Ramos (cell line): ENCODE data around the gene ADAM33.

Experiments
- in situ Hi-C: fragments of 300-500 bp; cut with MboI; formaldehyde crosslinking; loops from one replicate; pipeline ENCODE4 v1.14.3; 2022; ENCODE audit warnings: low sequenced_read_pairs; ENCODE audit not compliant: unreplicated experiment

Gene ADAM33, protein sequence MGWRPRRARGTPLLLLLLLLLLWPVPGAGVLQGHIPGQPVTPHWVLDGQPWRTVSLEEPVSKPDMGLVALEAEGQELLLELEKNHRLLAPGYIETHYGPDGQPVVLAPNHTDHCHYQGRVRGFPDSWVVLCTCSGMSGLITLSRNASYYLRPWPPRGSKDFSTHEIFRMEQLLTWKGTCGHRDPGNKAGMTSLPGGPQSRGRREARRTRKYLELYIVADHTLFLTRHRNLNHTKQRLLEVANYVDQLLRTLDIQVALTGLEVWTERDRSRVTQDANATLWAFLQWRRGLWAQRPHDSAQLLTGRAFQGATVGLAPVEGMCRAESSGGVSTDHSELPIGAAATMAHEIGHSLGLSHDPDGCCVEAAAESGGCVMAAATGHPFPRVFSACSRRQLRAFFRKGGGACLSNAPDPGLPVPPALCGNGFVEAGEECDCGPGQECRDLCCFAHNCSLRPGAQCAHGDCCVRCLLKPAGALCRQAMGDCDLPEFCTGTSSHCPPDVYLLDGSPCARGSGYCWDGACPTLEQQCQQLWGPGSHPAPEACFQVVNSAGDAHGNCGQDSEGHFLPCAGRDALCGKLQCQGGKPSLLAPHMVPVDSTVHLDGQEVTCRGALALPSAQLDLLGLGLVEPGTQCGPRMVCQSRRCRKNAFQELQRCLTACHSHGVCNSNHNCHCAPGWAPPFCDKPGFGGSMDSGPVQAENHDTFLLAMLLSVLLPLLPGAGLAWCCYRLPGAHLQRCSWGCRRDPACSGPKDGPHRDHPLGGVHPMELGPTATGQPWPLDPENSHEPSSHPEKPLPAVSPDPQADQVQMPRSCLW

DNA sequence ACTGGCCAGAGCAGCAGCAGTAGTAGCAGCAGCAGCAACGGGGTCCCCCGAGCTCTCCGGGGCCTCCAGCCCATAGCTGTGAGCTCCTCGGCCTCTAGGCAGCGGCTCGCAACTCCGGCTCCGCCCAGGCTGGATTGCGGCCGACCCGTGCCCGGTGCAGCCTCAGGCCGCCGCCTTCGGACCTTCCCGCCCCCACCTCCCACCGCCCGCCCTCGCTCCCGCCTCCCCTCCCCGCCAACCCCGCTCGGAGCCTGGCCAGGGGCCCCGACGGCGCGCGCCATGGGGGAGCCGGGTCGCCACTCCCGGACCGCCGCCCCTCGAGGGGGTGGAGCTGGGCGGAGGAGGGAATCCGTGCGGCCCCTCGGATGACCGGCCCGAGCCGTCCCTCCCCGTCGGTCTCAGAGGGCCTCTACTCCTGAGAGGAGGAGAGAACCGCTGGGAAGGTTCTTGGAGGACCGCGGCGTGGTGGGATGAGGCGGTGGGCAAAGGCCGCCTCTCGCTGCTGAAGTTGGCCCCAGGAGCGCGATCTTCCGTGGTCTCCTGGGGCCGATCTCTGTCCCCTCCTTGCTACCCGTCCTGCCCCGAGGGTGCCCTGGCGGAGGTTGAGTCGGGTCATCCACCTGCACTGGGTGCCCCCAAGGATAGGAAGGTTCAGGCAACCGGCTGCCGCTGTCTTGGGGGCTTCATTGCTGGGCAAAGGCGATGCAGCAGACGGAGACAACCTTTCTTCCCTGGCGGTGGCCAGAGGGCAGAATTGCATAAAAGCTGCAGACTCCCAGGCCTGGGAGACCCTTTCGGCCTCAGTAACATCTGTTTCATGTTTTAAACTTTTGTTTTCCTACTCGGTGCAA is at the start of gene ADAM33:
Gene ADAM33, minus strand, starts transcription at position 80 of the 851 bp plus-strand sequence. Its CDS starts 6 bp downstream, at position 74.
- in situ Hi-C loops = no loop called here

DNA sequence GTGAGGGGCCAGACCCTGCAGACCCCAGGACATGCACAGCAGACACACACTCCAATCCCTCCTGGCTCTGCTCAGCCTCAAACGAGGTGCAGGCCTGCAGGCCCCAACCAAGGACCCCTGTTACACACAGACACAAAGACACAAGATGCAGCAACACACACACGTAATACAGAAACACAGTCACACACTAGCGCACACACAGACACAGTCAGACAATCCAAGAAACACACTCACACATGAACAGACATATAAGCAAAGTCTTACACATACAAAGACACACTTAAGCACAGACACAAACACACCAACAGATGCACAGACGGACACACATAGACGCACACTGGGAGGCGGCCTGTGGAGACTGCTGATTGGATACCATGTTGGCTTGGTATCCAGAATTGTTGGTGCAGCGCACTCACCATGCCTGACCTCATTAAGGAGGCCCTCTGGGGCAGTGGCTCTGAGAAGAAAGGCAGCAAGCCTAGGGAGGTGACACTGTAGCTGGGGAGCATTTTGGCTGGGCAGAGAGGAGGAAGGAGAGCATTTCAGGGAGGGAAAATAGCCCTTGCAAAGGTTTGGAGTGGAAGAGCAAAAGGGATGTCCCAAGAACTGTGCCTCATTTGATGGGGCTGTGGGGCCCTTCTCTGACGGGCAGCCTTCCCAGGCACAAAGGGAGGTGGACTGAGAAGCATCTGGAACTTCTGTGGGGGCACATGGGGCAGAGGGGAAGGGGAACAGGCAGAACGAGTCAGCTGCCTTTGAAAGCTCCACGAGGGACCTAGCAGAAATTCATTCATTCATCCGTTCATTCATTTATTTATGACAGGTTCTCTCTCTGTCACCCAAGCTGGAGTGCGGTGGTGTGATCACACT is 49.2 kb upstream of the ADAM33 start:
- in situ Hi-C loops = no loop called here

DNA sequence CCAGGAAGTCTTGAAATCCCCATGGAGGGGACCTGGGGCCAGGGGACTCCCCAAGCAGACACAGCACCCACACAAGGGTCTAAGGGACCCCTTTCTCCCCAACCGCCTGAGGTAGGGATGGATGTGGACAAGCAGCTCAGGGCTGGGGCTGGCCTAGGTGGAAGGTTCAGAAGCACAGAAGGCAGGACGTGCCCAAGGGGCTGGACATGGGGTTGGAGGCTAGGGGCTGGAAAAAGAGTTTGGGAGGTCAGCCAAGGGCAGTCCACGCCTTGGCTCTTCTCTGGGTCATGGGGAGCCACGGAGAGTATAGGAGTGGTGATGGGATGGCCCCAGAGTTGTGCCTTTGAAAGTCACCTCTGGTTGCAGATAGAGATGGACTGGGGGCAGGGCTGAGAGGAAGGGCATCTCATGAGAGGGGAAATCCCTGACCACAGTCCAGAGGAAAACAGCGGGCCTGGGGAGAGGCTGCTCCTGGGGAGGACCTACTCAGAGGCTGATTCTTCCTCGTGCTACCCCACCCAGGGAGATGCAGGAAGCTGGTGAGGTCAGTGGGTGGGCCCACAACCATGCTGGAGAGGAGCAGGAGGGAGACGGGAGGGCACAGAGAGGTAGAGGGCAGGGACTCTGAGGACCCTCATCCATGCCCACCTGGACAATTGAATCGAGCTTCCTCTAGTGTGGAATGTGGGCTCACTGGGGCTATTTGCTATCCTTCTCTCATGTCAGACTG is 48.2 kb upstream of the ADAM33 start:
- in situ Hi-C loops = no loop called here

DNA sequence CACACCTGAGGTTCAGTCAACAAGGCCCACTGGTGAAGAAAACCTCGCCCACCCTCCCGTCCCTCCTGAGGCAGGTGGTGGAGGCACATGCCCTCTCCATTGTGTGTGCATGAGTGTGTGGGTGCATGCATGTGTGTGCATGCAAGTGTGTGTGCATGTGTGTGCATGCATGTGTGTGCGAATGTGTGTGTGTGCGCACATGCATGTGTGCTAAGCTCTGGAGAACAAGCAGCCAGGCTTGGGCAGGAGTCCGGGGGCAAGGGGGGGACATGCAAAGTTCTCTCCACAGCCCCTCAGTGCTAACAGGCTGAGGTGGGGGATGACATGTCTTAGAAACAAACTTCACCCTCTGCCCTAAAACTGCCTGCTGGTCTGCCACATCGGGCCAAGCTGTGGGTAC is 47.6 kb upstream of the ADAM33 start:
- in situ Hi-C loops = no loop called here

DNA sequence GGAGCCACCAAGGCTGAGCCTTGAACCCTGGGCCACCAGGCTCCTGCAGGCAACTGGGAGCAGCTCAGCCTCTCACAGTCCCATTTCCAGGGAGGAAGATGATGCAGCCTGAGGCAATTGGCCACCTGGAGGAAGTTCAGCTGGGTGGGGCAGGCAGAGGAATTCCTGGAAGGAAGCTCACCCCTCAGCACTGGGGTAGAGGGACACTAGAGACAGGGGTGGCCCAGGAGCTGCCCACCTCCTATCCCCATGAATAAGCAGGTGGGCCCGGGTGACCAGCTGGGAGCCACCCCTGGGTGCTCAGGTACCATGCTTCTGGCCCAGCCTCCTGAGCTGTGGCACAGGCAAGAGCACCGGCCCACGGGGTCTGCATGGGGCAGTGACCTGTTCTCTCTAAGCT is 47.1 kb upstream of the ADAM33 start:
- in situ Hi-C loops = no loop called here

DNA sequence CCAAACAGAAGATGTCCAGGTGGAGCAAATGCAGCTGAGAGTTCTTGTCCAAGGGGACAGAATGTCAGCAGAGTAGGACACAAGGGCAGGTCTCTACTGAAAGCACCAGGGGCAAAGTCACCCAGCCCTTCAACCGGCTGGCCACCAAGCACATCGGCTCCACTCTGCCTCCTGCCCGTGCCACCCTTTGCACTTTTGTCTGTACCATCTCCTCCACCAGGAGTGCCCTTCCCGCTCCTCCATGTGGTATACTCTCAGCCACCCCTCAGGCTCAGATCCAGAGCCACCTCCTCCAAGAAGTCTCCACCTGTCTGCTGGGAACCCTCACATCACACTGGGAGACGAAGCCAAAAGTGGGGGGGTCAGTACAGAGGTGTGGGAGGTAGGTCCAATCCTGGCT is 46.5 kb upstream of the ADAM33 start:
- in situ Hi-C loops = no loop called here

DNA sequence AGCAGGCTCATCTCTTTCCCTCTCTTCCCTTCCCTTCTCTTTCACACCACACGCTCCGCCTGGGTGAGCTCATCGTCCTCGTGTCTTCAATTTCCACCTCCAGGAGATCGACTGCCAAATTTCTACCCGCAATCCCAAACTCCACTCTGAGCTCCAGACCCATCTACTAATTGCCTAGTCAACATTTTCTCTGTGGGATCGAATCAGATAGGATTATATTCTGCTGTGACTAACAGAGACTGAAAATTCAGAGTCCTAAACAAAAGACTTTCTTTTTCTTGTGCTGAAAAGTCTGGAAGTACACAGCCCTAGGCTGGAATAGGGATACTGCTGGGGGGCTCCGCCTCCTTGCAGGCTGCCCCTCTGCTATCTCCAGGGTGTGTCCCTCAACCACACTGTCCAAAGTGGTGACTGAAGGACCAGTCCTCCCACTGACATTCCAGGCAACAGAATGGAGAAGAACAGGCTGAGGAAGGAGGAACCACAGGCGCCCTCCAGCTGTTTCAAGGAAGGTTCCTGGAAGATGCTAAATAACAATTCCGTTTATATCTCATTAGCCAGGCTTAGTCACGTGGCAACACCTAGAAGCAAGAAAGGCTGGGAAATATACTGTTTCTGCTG is 45.7 kb upstream of the ADAM33 start:
- in situ Hi-C loops = no loop called here

DNA sequence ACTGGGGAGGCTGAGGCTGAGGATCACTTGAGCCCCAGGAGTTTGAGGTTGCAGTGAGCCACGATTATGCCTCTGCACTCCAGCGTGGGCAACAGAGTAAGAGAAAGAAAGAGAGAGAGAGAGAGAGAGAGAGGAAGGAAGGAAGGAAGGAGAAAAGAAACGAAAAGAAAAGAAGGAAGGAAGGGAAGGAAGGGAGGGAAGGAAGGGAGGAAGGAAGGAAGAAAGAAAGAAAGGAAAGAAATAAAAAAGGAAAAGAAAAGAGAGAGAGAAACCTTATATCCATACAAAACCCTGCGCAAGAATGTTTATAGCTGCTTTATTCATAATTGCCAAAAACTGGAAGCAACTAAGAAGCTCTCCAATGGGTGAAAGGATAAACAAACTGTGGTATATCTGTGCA is 42.5 kb upstream of the ADAM33 start:
- in situ Hi-C loops = no loop called here

DNA sequence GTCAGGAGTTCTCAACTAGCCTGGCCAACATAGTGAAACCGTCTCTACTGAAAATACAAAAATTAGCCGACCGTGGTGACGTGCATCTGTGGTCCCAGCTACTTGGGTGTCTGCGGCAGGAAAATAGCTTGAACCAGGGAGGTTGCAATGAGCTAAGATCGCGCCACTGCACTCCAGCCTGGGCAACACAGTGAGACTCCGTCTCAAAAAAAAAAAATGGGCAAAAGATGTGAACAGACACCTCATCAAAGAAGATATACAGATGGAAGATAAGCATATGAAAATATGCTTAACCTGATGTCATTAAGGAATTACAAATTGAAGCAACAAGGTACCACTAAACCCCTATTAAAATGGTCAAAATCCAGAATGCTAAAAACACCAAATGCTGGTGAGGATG is 41.5 kb upstream of the ADAM33 start:
- in situ Hi-C loops = no loop called here

DNA sequence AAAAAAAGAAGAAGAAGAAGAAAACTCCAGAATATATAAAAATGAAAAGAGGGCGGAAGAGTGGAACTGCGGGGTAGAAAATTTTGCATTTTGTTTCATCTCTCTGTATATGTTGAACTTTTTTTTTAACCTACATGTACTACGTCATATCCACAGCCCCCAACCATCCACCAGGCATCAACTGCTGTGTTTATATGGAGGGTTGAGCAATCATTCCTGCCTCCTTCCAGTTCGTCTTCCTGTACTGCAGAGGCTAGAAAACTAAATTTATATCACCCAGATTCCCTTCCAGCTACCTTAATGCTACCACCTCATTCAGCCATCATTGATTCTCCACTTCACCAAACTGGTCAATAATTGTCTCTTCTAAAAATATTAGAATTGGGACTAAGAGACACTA is 40.1 kb upstream of the ADAM33 start:
- in situ Hi-C loops = no loop called here

DNA sequence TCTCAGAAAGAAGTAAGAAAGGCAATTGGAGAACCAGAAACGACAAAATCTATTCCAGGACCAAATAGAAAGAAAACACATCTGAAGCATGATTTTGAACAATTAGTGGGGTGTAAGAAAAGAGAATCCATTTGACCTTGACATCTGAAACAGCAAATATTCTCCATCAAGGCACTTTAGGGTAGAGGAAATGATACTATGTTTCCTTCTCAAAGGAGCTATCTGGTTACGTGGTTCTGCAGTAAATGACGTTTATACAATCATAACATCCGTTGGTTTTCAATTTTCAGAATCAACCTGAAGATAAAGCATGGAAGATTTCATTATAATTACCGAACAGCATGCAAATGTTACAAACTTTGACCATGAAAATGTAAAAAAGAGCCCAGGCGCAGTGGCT is 38.8 kb upstream of the ADAM33 start:
- in situ Hi-C loops = no loop called here

DNA sequence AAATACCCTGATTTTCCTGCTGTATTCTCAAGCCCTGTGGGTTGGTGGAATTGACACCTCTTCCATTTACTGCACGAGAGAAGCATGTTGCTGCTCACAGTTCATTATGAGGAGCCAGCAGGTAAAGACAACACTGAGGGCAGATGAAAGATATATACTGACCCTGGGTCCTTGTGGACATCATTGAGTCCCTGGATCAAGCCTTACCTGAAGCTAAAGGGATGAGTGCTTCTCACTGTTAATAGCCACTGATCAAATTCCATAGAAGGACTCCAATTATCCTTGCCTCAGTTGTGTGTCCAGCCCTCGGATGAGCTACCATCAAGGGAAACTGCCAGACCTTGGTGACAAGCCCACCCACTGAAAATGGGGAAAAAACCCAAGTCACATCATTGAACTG is 38.3 kb upstream of the ADAM33 start:
- in situ Hi-C loops = no loop called here

DNA sequence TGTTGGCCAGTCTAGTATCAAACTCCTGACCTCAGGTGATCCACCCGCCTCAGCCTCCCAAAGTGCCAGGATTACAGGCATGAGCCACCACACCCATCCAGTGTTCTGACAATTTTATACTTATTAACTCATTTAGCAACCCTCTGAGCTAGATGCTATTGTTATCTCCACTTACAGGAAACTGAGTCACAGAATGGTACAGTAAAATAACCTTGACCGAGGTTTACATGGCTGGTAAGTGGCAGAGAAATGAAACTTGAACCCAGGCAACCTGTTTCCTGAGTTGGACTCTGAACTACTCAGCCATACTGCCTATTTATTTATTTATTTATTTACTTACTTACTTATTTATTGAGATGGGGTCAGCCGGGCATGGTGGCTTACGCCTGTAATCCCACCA is 37.2 kb upstream of the ADAM33 start:
- in situ Hi-C loops = no loop called here

DNA sequence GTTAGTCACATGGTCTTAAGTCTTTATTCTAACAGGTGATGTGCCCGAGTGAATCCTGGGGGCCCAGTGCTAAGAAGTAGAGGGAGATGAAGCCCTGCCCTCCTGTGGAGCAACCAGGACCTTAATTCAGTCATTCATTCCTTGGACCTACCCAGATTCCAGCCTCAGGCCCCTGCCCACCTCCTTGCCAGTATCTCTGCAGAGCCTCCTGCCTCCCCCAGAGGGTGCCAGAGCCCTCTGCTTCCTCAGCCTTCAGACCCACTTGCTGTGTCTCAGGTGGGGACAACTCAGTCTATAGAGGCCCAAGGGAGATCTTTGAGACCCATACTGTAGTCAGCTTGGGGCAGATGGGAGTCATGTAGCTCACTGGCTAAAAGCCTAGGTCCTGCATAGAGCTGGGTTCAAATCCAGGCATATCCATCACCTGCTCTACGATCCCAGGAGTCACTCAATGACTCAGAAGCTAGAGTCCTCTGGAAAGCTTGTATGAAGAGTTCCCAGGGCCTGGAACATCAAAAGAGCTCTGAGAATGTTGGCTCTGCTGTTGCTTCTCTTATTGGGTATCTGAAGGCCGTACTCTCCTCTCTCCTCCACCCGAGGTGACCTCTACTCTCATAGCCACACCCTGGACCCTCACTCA is 34.5 kb upstream of the ADAM33 start:
- in situ Hi-C loops = no loop called here

DNA sequence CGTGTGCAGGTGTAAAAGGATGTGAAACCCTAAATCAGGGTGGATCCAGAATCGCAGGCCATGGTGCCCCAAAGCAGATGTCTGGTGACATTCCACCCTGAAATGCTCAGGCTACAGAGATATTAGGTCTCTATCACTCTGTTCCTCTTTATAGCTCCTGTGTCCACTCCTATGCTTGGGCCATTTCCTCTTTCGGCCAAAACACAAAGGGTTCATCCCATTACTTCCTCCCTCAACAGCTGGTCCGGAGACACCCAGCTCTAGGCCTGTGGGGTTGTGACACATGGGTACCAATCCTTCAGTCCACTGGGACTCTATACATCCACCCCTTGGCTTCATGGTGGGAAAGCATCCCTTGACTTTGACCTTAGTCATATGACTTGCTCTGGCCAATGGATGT is 32.3 kb upstream of the ADAM33 start:
- in situ Hi-C loops = no loop called here

DNA sequence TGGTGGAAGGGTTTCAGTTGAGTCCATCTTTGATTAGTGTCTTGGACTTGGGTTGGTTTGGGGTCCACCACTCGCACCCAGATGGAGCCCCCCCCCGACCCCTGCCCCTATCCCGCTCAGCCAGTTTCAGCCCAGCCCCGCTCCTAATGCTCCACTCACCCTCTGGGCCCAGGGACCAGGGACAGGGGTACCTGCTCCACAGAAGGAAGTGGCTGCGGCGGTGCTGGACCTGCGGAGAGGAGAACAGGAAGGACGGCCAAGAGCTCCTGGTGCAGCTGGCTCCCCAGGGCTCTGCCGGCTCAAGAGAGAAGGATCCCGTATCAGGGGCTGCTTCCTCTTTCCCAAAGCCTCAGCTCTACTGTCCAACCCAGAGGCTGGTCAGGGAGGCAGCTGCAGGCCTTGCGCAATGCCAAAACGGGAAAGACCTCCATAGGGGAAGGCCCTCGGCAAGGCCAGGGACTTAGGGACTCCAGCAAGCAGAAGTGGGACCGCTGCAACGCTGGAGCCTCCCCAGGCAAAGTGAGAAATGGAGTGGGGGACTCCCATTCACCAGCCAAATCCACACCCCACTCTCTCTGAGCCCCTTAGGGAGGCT is 30.6 kb upstream of the ADAM33 start, which contains the start of gene SIGLEC1:
Gene SIGLEC1, minus strand, starts transcription at position 322 of the 595 bp plus-strand sequence. CDS start 5,472 bp downstream, outside the sequence.
- in situ Hi-C loops = no loop called here

DNA sequence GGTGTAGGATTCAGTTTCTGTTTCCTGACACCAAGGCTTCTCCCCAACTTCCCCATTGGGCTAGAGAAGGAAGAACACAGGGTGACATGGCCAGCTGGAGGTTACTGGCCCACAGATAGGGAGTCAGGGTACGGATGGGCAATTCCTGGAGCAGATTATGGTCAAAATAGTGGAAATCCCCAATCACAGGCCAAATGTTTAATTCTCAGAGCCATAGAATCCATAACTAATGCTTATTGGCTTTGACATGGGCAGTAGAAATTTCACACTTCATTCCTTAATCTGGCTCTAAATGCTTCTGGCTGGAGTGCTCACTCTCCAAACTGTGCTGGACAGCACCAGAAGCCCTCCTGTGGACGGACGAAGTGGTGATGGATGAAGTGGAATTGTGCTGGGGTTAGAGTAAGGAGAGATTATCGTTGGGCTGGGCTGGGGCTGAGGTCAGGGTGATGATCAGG is 29.7 kb upstream of the ADAM33 start:
- in situ Hi-C loops = no loop called here
